HUES64 (cell line): ENCODE data around the gene CD8B.

Experiments
- H3K27ac ChIP-seq: 2 replicates; pipeline ENCODE4 v1.7.0; 2013; ENCODE audit warnings: low read depth, low read length, inconsistent platforms
- H3K27me3 ChIP-seq: 2 replicates; pipeline ENCODE4 v1.6.1; 2013; ENCODE audit warnings: mild to moderate bottlenecking, low read length; ENCODE audit not compliant: insufficient read depth
- H3K36me3 ChIP-seq: 2 replicates; pipeline ENCODE4 v1.6.1; 2013; ENCODE audit warnings: mild to moderate bottlenecking, low read length; ENCODE audit not compliant: insufficient read depth
- H3K4me1 ChIP-seq: 2 replicates; pipeline ENCODE4 v1.6.1; 2013; ENCODE audit warnings: mild to moderate bottlenecking, low read length, moderate library complexity; ENCODE audit not compliant: insufficient read depth
- H3K4me3 ChIP-seq: 2 replicates; pipeline ENCODE4 v1.5.1; 2013; ENCODE audit warnings: mild to moderate bottlenecking, low read length, moderate library complexity
- H3K9ac ChIP-seq: 2 replicates; pipeline ENCODE4 v1.6.1; 2013; ENCODE audit warnings: mild to moderate bottlenecking, low read depth, low read length
- H3K9me3 ChIP-seq: 2 replicates; pipeline ENCODE4 v1.6.1; 2013; ENCODE audit warnings: low read depth, low read length; ENCODE audit not compliant: insufficient read depth
- WGBS: fragments of 150-250, 120-280 bp; methylation state at CpG from one replicate; pipeline ENCODE4 v1.1.7; 2013; ENCODE audit warnings: missing lambda C conversion rate; 5-methylcytosine and 5-hydroxymethylcytosine counted together

The CD8B gene

GRCh38 chr2:86782748-86783147 is 78.9 kb downstream of the CD8B start:
- H3K27ac ChIP-seq: no peak overlapping the region
- H3K4me3 ChIP-seq: no peak overlapping the region
- H3K9me3 ChIP-seq: no peaks in the 10 kb centered on the region
- H3K4me1 ChIP-seq: no peaks in the 10 kb centered on the region
- 89% methylated on average over 7 of the region's 7 CpGs for WGBS
- H3K9ac ChIP-seq: no peak overlapping the region
- H3K36me3 ChIP-seq: no peaks in the 10 kb centered on the region
- peaks cover 15% of the 10 kb centered on the region for H3K27me3 ChIP-seq

GRCh38 chr2:86781363-86781762 is 80.3 kb downstream of the CD8B start:
- 90% methylated on average over 9 of the region's 9 CpGs for WGBS
- Histone ChIP-seq H3K27ac (no peak overlapping the region), H3K9me3 (no peaks in the 10 kb centered on the region)

GRCh38 chr2:86779971-86780370 is 81.7 kb downstream of the CD8B start:
- WGBS: 77% methylated on average over 1 of the region's 3 CpGs
- H3K27ac ChIP-seq: no peak overlapping the region
- H3K4me3 ChIP-seq: no peak overlapping the region
- no peaks in the 10 kb centered on the region for H3K27me3 ChIP-seq
- H3K9me3 ChIP-seq: no peaks in the 10 kb centered on the region
- peaks cover 6% of the 10 kb centered on the region for H3K36me3 ChIP-seq
- no peaks in the 10 kb centered on the region for H3K4me1 ChIP-seq
- no peak overlapping the region for H3K9ac ChIP-seq

More at GRCh38 chr2:86781363-86781762, 80.3 kb downstream of the CD8B start:
- Histone ChIP-seq H3K27me3 (peaks cover 7% of the 10 kb centered on the region; the same call in 1 of the 2 replicates), H3K36me3 (no peaks in the 10 kb centered on the region), H3K4me3 (no peak overlapping the region), H3K4me1 (no peaks in the 10 kb centered on the region), H3K9ac (no peak overlapping the region)

- WGBS: 92% methylated on average over 2 of the region's 2 CpGs
- no peak overlapping the region for H3K27ac ChIP-seq
- H3K9me3 ChIP-seq: no peaks in the 10 kb centered on the region
- H3K4me1 ChIP-seq: no peaks in the 10 kb centered on the region; the same call in 1 of the 2 replicates
- H3K4me3 ChIP-seq: no peak overlapping the region
- H3K9ac ChIP-seq: no peak overlapping the region
- no peaks in the 10 kb centered on the region for H3K27me3 ChIP-seq
- H3K36me3 ChIP-seq: peaks cover 16% of the 10 kb centered on the region
Observed at GRCh38 chr2:86778957-86779356, 82.7 kb downstream of the CD8B start.

- Histone ChIP-seq H3K4me3 (no peak overlapping the region), H3K36me3 (peaks cover 37% of the 10 kb centered on the region), H3K9me3 (no peaks in the 10 kb centered on the region), H3K27me3 (no peaks in the 10 kb centered on the region), H3K27ac (no peak overlapping the region), H3K9ac (no peak overlapping the region), H3K4me1 (peaks cover 4% of the 10 kb centered on the region; the same call in 1 of the 2 replicates)
- WGBS: 97% methylated on average over 6 of the region's 7 CpGs
Observed at GRCh38 chr2:86776532-86776931, 85.2 kb downstream of the CD8B start.

- WGBS: 79% methylated on average over 3 of the region's 4 CpGs
- H3K36me3 ChIP-seq: peaks cover 49% of the 10 kb centered on the region
- no peak overlapping the region for H3K27ac ChIP-seq
- no peak overlapping the region for H3K9ac ChIP-seq
- H3K4me1 ChIP-seq: peaks cover 4% of the 10 kb centered on the region; the same call in 1 of the 2 replicates
- no peak overlapping the region for H3K4me3 ChIP-seq
- H3K9me3 ChIP-seq: no peaks in the 10 kb centered on the region
- no peaks in the 10 kb centered on the region for H3K27me3 ChIP-seq
Observed at GRCh38 chr2:86775338-86775737, 86.3 kb downstream of the CD8B start.

- Histone ChIP-seq H3K4me1 (peaks cover 4% of the 10 kb centered on the region; the same call in 1 of the 2 replicates), H3K27me3 (no peaks in the 10 kb centered on the region), H3K27ac (no peak overlapping the region), H3K36me3 (peaks cover 54% of the 10 kb centered on the region), H3K4me3 (no peak overlapping the region), H3K9ac (no peak overlapping the region), H3K9me3 (no peaks in the 10 kb centered on the region)
- WGBS: 84% methylated on average over 5 of the region's 5 CpGs
Observed at GRCh38 chr2:86774862-86775261, 86.8 kb downstream of the CD8B start.

GRCh38 chr2:86772611-86773010 is 89.1 kb downstream of the CD8B start:
- peaks cover 68% of the 10 kb centered on the region for H3K36me3 ChIP-seq

GRCh38 chr2:86770816-86771301 is 90.8 kb downstream of the CD8B start:
- H3K27me3 ChIP-seq: no peaks in the 10 kb centered on the region
- H3K27ac ChIP-seq: no peak overlapping the region
- H3K36me3 ChIP-seq: peaks cover 80% of the 10 kb centered on the region
- no peak overlapping the region for H3K9ac ChIP-seq
- no peaks in the 10 kb centered on the region for H3K9me3 ChIP-seq
- H3K4me1 ChIP-seq: peaks cover 4% of the 10 kb centered on the region; the same call in 1 of the 2 replicates
- WGBS: 94% methylated on average over 6 of the region's 6 CpGs
- no peak overlapping the region for H3K4me3 ChIP-seq

More at GRCh38 chr2:86772611-86773010, 89.1 kb downstream of the CD8B start:
- H3K4me3 ChIP-seq: no peak overlapping the region
- H3K27me3 ChIP-seq: no peaks in the 10 kb centered on the region
- no peak overlapping the region for H3K27ac ChIP-seq
- peaks cover 4% of the 10 kb centered on the region; the same call in 1 of the 2 replicates for H3K4me1 ChIP-seq
- no peak overlapping the region for H3K9ac ChIP-seq
- no peaks in the 10 kb centered on the region for H3K9me3 ChIP-seq
- 82% methylated on average over 5 of the region's 5 CpGs for WGBS

- Histone ChIP-seq H3K27me3 (no peaks in the 10 kb centered on the region), H3K4me3 (no peak overlapping the region), H3K27ac (no peak overlapping the region), H3K9ac (no peak overlapping the region), H3K9me3 (no peaks in the 10 kb centered on the region), H3K4me1 (peaks cover 4% of the 10 kb centered on the region; the same call in 1 of the 2 replicates), H3K36me3 (peaks cover 82% of the 10 kb centered on the region)
- WGBS: 94% methylated on average over 4 of the region's 4 CpGs
Observed at GRCh38 chr2:86769838-86770237, 91.8 kb downstream of the CD8B start.

- 94% methylated on average over 5 of the region's 5 CpGs for WGBS
Observed at GRCh38 chr2:86768189-86768949, 93.3 kb downstream of the CD8B start.

More at GRCh38 chr2:86768189-86768949, 93.3 kb downstream of the CD8B start:
- Histone ChIP-seq H3K27me3 (no peaks in the 10 kb centered on the region), H3K27ac (no peak overlapping the region), H3K9me3 (no peaks in the 10 kb centered on the region), H3K4me1 (no peaks in the 10 kb centered on the region), H3K4me3 (no peak overlapping the region), H3K9ac (no peak overlapping the region), H3K36me3 (peaks cover 68% of the 10 kb centered on the region)
